Measurements from ENCODE around the gene CARD10.
"Not testable (repeated sequence)": the region's sequence is repeated elsewhere in the genome, so short reads cannot be mapped to it uniquely, and the experiment has no call there.

The CARD10 gene

GRCh38 chr22:37552524-37553163 is 33.4 kb upstream of the CARD10 start:
- no peak for DNase-seq

- no peak for DNase-seq
Observed at GRCh38 chr22:37551981-37552380, 32.8 kb upstream of the CARD10 start.

GRCh38 chr22:37550921-37551320 is 31.7 kb upstream of the CARD10 start:
- DNase-seq: not testable (repeated sequence)

- DNase-seq: peak; percentile 80 to 85
Observed at GRCh38 chr22:37549704-37550059, 30.5 kb upstream of the CARD10 start.

- peak in 1 of 2 donors; percentile 51 for DNase-seq
Observed at GRCh38 chr22:37547251-37547741, 28.1 kb upstream of the CARD10 start.

GRCh38 chr22:37546437-37547250 is 27.4 kb upstream of the CARD10 start:
- DNase-seq: peak; percentile 51 to 66

- DNase-seq: peak in 1 of 2 donors; percentile 46
Observed at GRCh38 chr22:37545703-37546436, 26.7 kb upstream of the CARD10 start.

GRCh38 chr22:37544955-37545702 is 25.9 kb upstream of the CARD10 start:
- DNase-seq: peak in 1 of 2 donors; percentile 54

GRCh38 chr22:37542959-37543358 is 23.7 kb upstream of the CARD10 start:
- no peak for DNase-seq

GRCh38 chr22:37542416-37542815 is 23.2 kb upstream of the CARD10 start:
- not testable (repeated sequence) for DNase-seq

GRCh38 chr22:37539790-37540189 is 20.6 kb upstream of the CARD10 start:
- DNase-seq: not testable (repeated sequence)

GRCh38 chr22:37538590-37539357 is 19.6 kb upstream of the CARD10 start:
- DNase-seq: peak; percentile 89 to 90

- no peak for DNase-seq
Observed at GRCh38 chr22:37535159-37535558, 15.9 kb upstream of the CARD10 start.

GRCh38 chr22:37534445-37534844 is 15.2 kb upstream of the CARD10 start:
- no peak for DNase-seq

- peak in 1 of 2 donors; percentile 13 for DNase-seq
Observed at GRCh38 chr22:37533995-37534394, 14.8 kb upstream of the CARD10 start.

- no peak for DNase-seq
Observed at GRCh38 chr22:37529652-37530345, 10.6 kb upstream of the CARD10 start.

- DNase-seq: not testable (repeated sequence)
Observed at GRCh38 chr22:37527952-37528351, 8.7 kb upstream of the CARD10 start.

- not testable (repeated sequence) for DNase-seq
Observed at GRCh38 chr22:37527081-37527752, 8.0 kb upstream of the CARD10 start.

GRCh38 chr22:37526376-37526775 is 7.2 kb upstream of the CARD10 start:
- no peak for DNase-seq

GRCh38 chr22:37525746-37526350 is 6.6 kb upstream of the CARD10 start:
- no peak for DNase-seq

Measured in hippocampal formation (tissue), 2 donors.